ENCODE data around the gene OR6J1.

DNA sequence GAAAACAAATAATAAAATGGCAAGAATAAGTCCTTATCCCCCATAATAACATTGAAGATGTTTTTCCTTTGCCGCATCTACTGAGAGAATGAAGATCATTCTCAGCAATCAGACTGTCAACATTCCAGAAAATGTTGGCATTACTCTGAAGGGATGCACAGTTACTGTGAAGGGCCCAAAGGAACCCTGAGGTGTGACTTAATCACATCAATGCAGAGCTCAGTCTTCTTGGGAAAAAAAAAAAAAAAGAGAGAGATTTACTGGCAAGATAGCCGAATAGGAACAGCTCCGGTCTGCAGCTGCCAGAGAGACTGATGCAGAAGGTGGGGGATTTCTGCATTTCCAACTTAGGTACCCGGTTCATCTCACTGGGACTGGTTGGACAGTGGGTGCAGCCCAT, 41.3 kb upstream of the OR6J1 start:
- TF ChIP-seq, protein P1, sequence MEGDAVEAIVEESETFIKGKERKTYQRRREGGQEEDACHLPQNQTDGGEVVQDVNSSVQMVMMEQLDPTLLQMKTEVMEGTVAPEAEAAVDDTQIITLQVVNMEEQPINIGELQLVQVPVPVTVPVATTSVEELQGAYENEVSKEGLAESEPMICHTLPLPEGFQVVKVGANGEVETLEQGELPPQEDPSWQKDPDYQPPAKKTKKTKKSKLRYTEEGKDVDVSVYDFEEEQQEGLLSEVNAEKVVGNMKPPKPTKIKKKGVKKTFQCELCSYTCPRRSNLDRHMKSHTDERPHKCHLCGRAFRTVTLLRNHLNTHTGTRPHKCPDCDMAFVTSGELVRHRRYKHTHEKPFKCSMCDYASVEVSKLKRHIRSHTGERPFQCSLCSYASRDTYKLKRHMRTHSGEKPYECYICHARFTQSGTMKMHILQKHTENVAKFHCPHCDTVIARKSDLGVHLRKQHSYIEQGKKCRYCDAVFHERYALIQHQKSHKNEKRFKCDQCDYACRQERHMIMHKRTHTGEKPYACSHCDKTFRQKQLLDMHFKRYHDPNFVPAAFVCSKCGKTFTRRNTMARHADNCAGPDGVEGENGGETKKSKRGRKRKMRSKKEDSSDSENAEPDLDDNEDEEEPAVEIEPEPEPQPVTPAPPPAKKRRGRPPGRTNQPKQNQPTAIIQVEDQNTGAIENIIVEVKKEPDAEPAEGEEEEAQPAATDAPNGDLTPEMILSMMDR (IDR thresholded peaks at IDR 0.05; ENCODE audit: extremely low read depth in 1 of 2, insufficient read depth in 1 of 2, low read depth in 1 of 2, low read length in 2 of 2): no peak
- no peak for TF ChIP-seq POLR2A (IDR thresholded peaks at IDR 0.05; ENCODE audit: low read depth, low read length)
- TF ChIP-seq, protein P2, sequence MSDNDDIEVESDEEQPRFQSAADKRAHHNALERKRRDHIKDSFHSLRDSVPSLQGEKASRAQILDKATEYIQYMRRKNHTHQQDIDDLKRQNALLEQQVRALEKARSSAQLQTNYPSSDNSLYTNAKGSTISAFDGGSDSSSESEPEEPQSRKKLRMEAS (IDR thresholded peaks at IDR 0.05; ENCODE audit: insufficient read depth, insufficient read length): no peak
